Ovary (tissue), 9 donors: ENCODE data around the gene SYNDIG1. TPM values are rescaled to one million over a fixed set of nuclear protein-coding genes. Genes with fewer than 3 reads are reported as not detected.

Source experiments
- DNase-seq, 5 donors: peaks; one replicate each; pipeline ENCODE4 v3.0.0-alpha.2; 2019 to 2020
- H3K27ac ChIP-seq, 2 donors: fragments of 200-600 bp; one replicate each; pipeline versions ENCODE4 v1.5.1 to v1.8.0; 2019 to 2022
- H3K27me3 ChIP-seq: fragments of 200-600 bp; one replicate; pipeline ENCODE4 v1.8.0; 2022
- H3K36me3 ChIP-seq: fragments of 200-600 bp; sonication (generic); one replicate; pipeline ENCODE4 v1.5.1; 2019
- H3K4me1 ChIP-seq: one replicate; pipeline ENCODE4 v1.8.1; 2013; ENCODE audit warnings: mild to moderate bottlenecking, moderate library complexity; ENCODE audit not compliant: insufficient read depth
- H3K4me3 ChIP-seq: fragments of 200-600 bp; sonication (generic); one replicate; pipeline ENCODE4 v1.5.1; 2017
- H3K9me3 ChIP-seq, 2 donors: fragments of 200-600 bp in 1 of 2; sonication (generic) in 1 of 2; one replicate each; pipeline versions ENCODE4 v1.5.1 to v1.8.1; 2013 to 2019; ENCODE audit warnings: mild to moderate bottlenecking in 1 of 2, moderate library complexity in 1 of 2
- EP300 ChIP-seq: sonication (generic); formaldehyde crosslinking; IDR thresholded peaks from one replicate; pipeline ENCODE4 v1.6.1; 2017; ENCODE audit warnings: antibody characterized with exemption
- POLR2A ChIP-seq: fragments of 450-650 bp; IDR thresholded peaks from one replicate; pipeline ENCODE4 v1.6.1; 2017; ENCODE audit warnings: antibody characterized with exemption, mild to moderate bottlenecking, moderate library complexity
- WGBS, 3 donors: extraction: QIAGEN DNeasy Blood & Tissue Kit in 1 of 3; methylation state at CpG; one replicate each; pipeline versions ENCODE4 v1.1.5 to v1.1.7; 2013 to 2017; 5-methylcytosine and 5-hydroxymethylcytosine counted together
- intact Hi-C, 4 donors: fragments of 100-400 bp; cut with DNase I; formaldehyde crosslinking; loops; one replicate each; pipeline versions ENCODE4 v1.11.0 to v1.15.1; 2022 to 2023
- polyA plus RNA-seq, 2 donors: library from polyadenylated mRNA; stranded (reverse); fragments of 200-250 nt in 1 of 2; fragments of 350-450 nt in 1 of 2; fragmentation: Illumina TruSeq in 1 of 2; extraction: RNeasy Lipid Tissue Mini Kit (QIAGEN cat#74804) in 1 of 2; gene quantifications; one replicate each; pipeline ENCODE4 v1.2.3, GENCODE V29; 2013 to 2014
- total RNA-seq, 7 donors: library from RNA; depleted of rRNA in 2 of 7; stranded (reverse); fragments of >200 nt in 2 of 7; fragmentation: NEBNext Ultra II Directional in 3 of 7; extraction: Animal tissue kit (Norgen Biotek cat#: 25700) in 3 of 7; gene quantifications; one replicate each; pipeline versions ENCODE4 v1.1.0 to v1.2.4, GENCODE V29; 2016 to 2023
- TF ChIP-seq, protein P1 (sequence below), 3 donors: fragments of 450-650 bp in 2 of 3; fragments of 200-600 bp in 1 of 3; IDR thresholded peaks; one replicate each; pipeline versions ENCODE4 v1.5.1 to v1.8.0; 2016 to 2022; ENCODE audit warnings: antibody characterized with exemption in 3 of 3, mild to moderate bottlenecking in 1 of 3
- donor health status: DM: no; HTN: no; CAD: no; lungs with moderate emphysema.
- donor health status: DM: no; HTN: no; CAD: no.
- donor health status: Bipolar disorder and iron deficiency.
- donor health status: DM: yes; HTN: yes; CAD: no.
- donor health status: DM: no; HTN: no; CAD: no.
- donor health status: DM: yes; HTN: yes; CAD: no.

Gene SYNDIG1
- total and polyA plus RNA-seq, 9 donors, result 0.10 to 6.8 (median 1.1) TPM; not detected in 1

GRCh38 chr20:24630486-24631172 is 161.2 kb downstream of the SYNDIG1 start:
- H3K4me1 ChIP-seq, result no peaks in the 10 kb centered on the region
- no peak overlapping the region for H3K27ac ChIP-seq
- no peaks in the 10 kb centered on the region for H3K27me3 ChIP-seq
- no peaks in the 10 kb centered on the region for H3K36me3 ChIP-seq
- DNase-seq, result no peak
- H3K9me3 ChIP-seq, result no peaks in the 10 kb centered on the region
- intact Hi-C loops, result loop anchor here in 1 of 4 donors (10.0 kb wide), 1 partner anchor 64 kb away; no protein-coding TSS in a partner anchor
- 94 to 96% (median 95%) methylated on average over 6 of the region's 6 CpGs for WGBS, 3 donors
- TF ChIP-seq EP300 (no peak), POLR2A (no peak)
- TF ChIP-seq, protein P1, sequence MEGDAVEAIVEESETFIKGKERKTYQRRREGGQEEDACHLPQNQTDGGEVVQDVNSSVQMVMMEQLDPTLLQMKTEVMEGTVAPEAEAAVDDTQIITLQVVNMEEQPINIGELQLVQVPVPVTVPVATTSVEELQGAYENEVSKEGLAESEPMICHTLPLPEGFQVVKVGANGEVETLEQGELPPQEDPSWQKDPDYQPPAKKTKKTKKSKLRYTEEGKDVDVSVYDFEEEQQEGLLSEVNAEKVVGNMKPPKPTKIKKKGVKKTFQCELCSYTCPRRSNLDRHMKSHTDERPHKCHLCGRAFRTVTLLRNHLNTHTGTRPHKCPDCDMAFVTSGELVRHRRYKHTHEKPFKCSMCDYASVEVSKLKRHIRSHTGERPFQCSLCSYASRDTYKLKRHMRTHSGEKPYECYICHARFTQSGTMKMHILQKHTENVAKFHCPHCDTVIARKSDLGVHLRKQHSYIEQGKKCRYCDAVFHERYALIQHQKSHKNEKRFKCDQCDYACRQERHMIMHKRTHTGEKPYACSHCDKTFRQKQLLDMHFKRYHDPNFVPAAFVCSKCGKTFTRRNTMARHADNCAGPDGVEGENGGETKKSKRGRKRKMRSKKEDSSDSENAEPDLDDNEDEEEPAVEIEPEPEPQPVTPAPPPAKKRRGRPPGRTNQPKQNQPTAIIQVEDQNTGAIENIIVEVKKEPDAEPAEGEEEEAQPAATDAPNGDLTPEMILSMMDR (IDR thresholded peaks at IDR 0.05), result no peak
- no peak overlapping the region for H3K4me3 ChIP-seq

DNA sequence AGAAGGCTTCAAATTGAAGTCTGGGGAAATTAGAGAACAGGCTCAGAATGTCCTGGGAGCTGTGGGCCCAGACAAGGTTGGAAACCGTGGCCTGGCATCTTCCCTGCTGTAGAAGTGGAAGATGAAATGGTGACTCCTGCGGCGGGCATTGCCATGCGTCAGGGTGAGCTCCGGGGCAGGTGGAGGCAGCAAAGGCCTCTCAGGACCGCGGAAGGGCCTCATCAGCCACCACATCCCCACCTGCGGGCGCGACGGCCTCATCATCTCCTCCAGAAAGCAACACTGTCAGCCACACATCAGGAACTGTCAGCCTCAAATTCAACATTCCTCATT is 161.7 kb downstream of the SYNDIG1 start:
- Histone ChIP-seq H3K36me3 (no peaks in the 10 kb centered on the region), H3K27ac (no peak overlapping the region), H3K4me3 (no peak overlapping the region), H3K27me3 (no peaks in the 10 kb centered on the region), H3K9me3 (no peaks in the 10 kb centered on the region), H3K4me1 (no peaks in the 10 kb centered on the region)
- WGBS, 3 donors, result 91 to 96% (median 93%) methylated on average over 11 of the region's 11 CpGs
- no peak for DNase-seq
- intact Hi-C loops, result loop anchor here in 1 of 4 donors (10.0 kb wide), 1 partner anchor 64 kb away; no protein-coding TSS in a partner anchor
- TF ChIP-seq, protein P1 (IDR thresholded peaks at IDR 0.05), result no peak
- TF ChIP-seq POLR2A (no peak), EP300 (no peak)

DNA sequence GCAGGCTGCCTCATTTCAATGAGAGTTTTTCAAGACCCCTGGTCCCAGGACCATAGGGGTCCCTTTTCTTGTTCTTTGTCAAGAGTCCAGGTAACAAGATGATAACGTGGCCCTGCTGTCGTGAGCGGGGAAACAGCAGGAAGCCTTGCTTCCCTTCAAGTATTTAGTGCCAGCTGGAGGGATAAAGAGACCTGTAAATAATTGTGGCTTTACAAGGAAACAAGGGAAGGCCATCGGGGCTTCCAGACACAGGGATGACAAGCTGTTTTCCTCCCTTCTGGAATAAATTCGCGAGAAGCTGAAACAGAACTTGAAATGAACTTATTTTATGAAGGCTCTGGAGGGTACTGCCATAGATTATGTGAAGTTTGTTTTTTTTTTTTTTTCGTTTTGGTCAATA is 163.2 kb downstream of the SYNDIG1 start:
- no peak overlapping the region for H3K4me3 ChIP-seq
- no peaks in the 10 kb centered on the region for H3K4me1 ChIP-seq
- no peaks in the 10 kb centered on the region for H3K36me3 ChIP-seq
- intact Hi-C loops, result loop anchor here in 1 of 4 donors (10.0 kb wide), 1 partner anchor 62 kb away; no protein-coding TSS in a partner anchor
- no peaks in the 10 kb centered on the region for H3K27me3 ChIP-seq
- TF ChIP-seq EP300 (no peak), POLR2A (no peak)
- TF ChIP-seq, protein P1 (IDR thresholded peaks at IDR 0.05), result no peak
- no peaks in the 10 kb centered on the region for H3K9me3 ChIP-seq
- WGBS, 3 donors, result 29 to 49% (median 41%) methylated on average over 7 of the region's 7 CpGs
- no peak overlapping the region for H3K27ac ChIP-seq
- no peak for DNase-seq

DNA sequence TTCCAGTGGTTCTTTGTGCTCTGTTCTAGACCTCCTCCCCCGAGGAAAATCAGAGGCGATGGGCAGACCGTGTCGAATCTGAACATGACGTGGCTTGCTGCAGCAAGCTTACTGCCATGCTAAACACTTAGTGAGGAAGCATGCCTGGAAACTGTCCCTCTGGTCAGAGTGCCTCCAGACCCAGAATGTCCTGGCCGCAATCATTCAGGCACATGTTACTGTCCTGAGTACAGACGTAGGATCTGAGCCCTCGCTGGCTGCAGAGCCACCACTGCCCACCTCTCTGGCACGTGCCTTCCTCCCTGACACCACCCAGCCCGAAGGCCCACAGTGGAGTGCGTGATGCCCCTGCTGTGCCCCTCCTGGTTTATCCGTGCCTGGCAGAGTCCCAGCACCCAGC is 163.6 kb downstream of the SYNDIG1 start:
- 70 to 84% (median 81%) methylated on average over 12 of the region's 12 CpGs for WGBS, 3 donors
- Histone ChIP-seq H3K27ac (no peak overlapping the region), H3K27me3 (no peaks in the 10 kb centered on the region), H3K9me3 (no peaks in the 10 kb centered on the region), H3K4me3 (no peak overlapping the region), H3K36me3 (no peaks in the 10 kb centered on the region), H3K4me1 (no peaks in the 10 kb centered on the region)
- no peak for DNase-seq
- TF ChIP-seq EP300, result no peak
- TF ChIP-seq POLR2A, result no peak
- TF ChIP-seq, protein P1 (IDR thresholded peaks at IDR 0.05), result no peak
- intact Hi-C loops, result loop anchor here in 1 of 4 donors (10.0 kb wide), 1 partner anchor 62 kb away; no protein-coding TSS in a partner anchor
